Activated CD4-positive, alpha-beta T cell treated with anti-CD3 and anti-CD28 coated beads for 4 hours (primary cell): Measurements from ENCODE around the gene FZD4.
"Not testable (repeated sequence)": the region's sequence is repeated elsewhere in the genome, so short reads cannot be mapped to it uniquely, and the experiment has no call there.

Experiments used
- DNase-seq, 2 donors: peaks; one replicate each; pipeline ENCODE4 v3.0.0-alpha.2; 2020

The FZD4 gene

GRCh38 chr11:86955361-86956120 lies at the start of gene FZD4:
Gene FZD4, minus strand, starts transcription at chr11:86955395. Its CDS starts 310 bp downstream, at chr11:86955085.
- peak; percentile 1 to 2 for DNase-seq

GRCh38 chr11:87004281-87004680 lies 49.1 kb upstream of the FZD4 start:
- not testable (repeated sequence) for DNase-seq

- no peak for DNase-seq
These were observed 47.7 kb upstream of the FZD4 start for GRCh38 chr11:87002918-87003317.

GRCh38 chr11:86999859-87000753 lies 44.9 kb upstream of the FZD4 start:
- no peak for DNase-seq

GRCh38 chr11:86999388-86999787 lies 44.2 kb upstream of the FZD4 start:
- no peak for DNase-seq

GRCh38 chr11:86996953-86997570 lies 41.9 kb upstream of the FZD4 start:
- DNase-seq = no peak

- no peak for DNase-seq
These were observed 37.8 kb upstream of the FZD4 start for GRCh38 chr11:86993031-86993430.

- not testable (repeated sequence) for DNase-seq
These were observed 37.1 kb upstream of the FZD4 start for GRCh38 chr11:86992340-86992739.

GRCh38 chr11:86991341-86991740 lies 36.1 kb upstream of the FZD4 start:
- no peak for DNase-seq

GRCh38 chr11:86990515-86990914 lies 35.3 kb upstream of the FZD4 start:
- DNase-seq = no peak

GRCh38 chr11:86990031-86990430 lies 34.8 kb upstream of the FZD4 start:
- no peak for DNase-seq

GRCh38 chr11:86988351-86988881 lies 33.2 kb upstream of the FZD4 start:
- DNase-seq = no peak

GRCh38 chr11:86987679-86988078 lies 32.5 kb upstream of the FZD4 start:
- DNase-seq = no peak

- no peak for DNase-seq
These were observed 29.5 kb upstream of the FZD4 start for GRCh38 chr11:86984701-86985100.

GRCh38 chr11:86983021-86983488 lies 27.9 kb upstream of the FZD4 start:
- DNase-seq = no peak

- no peak for DNase-seq
These were observed 26.8 kb upstream of the FZD4 start for GRCh38 chr11:86981777-86982540.

- no peak for DNase-seq
These were observed 25.0 kb upstream of the FZD4 start for GRCh38 chr11:86980086-86980796.

GRCh38 chr11:86978756-86979608 lies 23.8 kb upstream of the FZD4 start:
- no peak for DNase-seq

GRCh38 chr11:86978247-86978646 lies 23.1 kb upstream of the FZD4 start:
- no peak for DNase-seq

- no peak for DNase-seq
These were observed 22.4 kb upstream of the FZD4 start for GRCh38 chr11:86977441-86978050.
